NCI-H1105 (cell line): ENCODE measurements around the gene RIC1.
"Not testable (repeated sequence)": the region's sequence is repeated elsewhere in the genome, so short reads cannot be mapped to it uniquely, and the experiment has no call there.

Experiments used
- DNase-seq: peaks from one replicate; lab custom pipeline; 2025; lab: John Stamatoyannopoulos, UW

The RIC1 gene

DNA sequence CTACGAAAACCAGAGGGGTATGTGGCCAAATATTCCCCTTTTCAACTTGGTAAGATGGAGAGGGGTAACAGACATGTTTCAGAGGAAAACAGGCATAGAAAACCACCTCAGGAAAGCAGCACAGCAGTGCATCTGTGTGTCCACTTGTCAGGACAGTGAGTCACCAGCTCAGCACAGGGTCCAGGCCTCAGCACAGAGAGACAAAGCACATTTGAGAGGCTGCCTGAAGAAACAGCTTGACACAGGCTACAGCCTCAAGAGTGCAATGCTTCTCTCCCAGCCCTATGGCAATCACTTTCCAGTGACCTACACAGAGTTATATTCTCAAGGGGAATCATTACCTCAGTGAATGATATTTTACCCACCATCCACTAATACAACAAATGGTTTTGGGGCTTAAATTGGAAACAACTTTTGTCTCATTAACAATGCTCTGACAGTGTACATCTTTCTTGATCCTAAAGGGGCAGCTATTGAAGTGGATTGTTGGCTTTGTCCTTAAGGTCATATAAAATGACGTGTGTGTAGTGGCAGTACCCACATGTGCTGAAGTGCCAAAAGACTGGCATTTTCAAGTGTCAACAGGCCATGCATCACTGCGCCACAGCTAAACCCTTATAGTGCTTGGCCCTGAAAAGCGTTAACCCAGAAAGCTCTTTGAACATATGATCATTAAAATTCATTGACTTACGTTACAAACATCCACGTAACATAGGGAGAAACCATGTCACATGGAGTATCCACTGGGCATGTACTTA, 157.6 kb downstream of the RIC1 start:
- no peak for DNase-seq

DNA sequence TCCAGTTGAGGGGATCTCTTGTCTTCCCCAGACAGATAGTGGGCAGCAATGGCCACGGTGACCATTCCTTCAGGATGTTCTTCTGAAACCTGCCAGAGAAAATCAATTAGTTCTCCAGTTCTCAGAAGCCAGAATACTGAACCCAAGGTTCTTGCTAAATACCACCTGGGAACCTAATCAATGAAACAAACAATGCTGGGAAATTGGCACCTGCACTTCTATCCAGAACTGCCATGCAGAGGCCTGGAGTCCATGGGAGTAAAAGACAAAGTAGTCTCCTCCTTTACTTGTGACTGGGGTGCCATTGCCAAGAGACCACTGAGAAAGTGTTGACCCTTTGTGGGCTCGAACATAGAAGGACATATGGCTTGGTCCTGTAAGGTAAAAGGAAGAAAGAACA, 158.3 kb downstream of the RIC1 start:
- DNase-seq, result no peak

DNA sequence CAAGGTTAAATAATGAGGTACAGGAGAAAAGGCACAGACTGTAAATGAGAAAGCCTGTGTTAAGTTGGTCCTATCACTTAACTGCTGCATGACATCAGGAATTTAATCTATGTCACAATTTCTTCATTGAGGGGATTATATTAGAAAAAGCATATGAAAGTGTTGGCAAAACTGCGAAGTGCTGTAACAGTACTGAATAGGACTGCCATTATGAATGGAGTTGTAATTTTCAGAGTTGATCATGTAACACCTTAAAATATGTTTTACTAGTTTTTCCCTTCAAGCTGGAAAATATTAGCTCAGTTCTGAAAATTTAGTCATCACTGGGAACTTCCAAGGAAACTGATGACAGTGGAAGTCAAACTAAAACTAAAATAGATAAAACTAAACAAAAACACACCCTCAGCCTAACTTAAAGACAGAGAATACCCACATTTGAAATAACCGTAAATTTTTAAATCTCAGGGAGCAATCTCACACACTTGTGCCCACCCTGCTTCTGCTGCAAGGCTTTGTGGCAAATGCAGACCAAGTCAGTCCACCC, 158.9 kb downstream of the RIC1 start:
- DNase-seq, result no peak

DNA sequence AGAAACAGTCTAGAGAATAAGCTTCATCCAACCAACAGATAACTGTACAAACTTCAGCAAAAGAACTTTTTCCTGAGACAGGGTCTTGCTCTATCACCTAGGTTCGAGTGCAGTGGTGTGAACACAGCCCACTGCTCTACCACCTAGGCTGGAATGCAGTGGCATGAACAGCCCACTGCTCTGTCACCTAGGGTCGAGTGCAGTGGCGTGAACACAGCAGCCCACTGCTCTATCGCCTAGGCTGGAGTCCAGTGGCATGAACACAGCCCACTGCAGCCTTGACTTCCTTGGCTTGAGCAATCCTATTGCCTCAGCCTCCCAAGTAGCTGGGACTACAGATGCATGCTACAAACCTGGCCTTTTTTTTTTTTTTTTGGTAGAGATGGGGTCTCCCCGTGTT, 160.6 kb downstream of the RIC1 start:
- DNase-seq, result no peak

DNA sequence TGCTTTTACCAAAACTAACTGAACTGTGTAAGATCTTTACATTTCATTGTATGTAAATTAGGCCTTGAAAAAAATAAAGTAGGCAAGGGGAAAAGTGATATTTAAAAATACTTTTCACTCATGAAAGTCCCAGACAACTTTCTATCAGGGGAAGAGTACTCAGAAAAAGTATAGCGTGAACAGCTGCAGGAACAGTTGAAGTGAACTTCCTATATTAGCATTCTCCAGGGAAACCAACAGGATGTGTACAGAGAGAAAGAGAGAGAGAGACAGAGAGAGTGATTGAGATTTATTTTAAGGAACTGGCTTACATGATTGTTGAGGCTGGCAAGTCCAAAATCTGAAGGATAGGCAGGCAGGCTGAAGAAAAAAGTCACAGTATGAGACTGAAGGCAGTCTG, 162.0 kb downstream of the RIC1 start:
- no peak for DNase-seq

DNA sequence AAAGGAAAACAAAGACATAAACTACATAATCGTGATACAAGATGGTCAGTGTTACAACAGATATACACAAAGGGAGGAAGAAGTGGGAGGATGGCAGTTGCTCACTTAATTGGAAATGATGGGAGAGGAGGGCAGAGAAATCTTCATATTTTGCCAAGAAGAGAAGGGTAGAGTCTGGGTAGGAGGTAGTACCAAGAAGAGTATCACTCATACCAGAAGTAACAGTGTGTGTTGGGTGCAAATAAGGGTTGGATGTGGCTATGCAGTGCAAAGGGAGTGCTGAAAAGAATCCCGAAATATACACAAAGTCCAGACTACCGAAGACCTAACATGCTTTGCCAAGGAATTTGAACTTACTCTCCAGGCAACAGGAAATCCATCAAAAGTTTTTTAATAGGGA, 163.0 kb downstream of the RIC1 start:
- no peak for DNase-seq

DNA sequence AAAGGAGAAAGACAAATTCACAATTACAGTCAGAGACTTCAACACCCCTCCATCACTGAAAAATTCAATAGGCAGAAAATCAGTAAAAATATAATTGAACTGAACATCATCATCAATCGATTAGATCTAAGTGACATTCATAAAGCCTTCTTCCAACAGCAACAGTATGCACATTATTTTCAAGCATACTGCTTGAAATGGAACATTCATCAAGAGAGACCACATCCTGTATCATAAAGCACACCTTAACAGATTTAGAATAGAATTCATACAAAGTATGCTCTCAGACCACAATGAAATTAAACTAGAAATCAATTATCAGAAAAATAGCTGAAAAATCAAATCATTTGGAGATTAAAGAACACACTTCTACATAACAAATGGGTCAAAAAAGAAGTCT, 164.9 kb downstream of the RIC1 start:
- DNase-seq, result no peak

DNA sequence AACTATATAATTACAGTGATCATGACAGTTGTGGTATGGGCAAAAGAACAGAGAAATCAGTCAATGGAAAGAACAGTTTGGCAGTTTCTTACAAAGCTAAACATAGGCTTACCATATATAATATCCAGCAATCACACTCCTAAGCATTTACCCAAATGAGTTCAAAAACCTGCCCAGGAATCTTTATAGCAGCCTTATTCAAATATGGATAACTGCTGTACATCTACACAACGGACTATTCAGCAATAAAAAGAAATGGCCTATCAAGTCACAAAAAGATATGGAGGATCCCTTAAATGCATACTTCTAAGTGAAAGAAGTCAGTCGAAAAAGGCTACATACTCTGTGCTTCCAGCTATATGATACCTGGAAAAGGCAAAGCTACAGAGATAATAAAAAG, 167.4 kb downstream of the RIC1 start:
- no peak for DNase-seq

DNA sequence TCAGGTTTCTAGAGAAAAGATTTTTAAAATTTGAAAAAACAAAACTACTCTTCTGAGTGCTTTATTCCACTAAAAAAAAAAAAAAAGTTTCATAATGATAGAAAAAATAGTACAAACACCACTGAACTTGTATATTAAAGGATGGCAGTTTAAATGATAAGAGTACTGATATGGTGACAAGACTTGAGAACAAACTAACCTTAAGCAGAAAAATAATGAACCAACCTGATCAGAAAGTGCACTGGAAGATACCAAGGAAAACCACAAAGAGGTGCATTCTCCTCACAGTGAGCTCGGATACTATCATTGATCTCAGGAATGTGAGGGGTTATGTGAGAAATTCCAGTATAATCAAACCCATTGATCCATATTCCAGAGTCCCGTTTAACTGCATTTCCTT, 169.7 kb downstream of the RIC1 start:
- no peak for DNase-seq

DNA sequence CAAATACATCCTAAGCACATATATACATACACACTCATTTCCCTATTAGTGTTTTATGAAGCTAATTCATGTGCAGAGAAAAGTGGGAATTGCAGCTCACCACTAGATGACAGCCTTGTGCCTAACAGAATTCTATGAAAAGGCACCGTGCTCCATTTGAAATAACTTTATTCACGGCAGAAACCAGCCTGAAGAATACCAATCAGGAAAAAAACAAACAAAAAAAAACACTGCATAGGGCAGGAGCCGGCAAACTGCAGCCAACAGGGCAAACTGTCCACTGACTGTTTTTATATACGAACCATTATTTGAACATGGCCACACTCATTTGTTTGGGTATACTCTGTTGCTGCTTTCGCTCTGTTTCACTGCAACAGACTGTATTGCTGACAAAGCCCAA, 170.4 kb downstream of the RIC1 start:
- DNase-seq, result no peak

DNA sequence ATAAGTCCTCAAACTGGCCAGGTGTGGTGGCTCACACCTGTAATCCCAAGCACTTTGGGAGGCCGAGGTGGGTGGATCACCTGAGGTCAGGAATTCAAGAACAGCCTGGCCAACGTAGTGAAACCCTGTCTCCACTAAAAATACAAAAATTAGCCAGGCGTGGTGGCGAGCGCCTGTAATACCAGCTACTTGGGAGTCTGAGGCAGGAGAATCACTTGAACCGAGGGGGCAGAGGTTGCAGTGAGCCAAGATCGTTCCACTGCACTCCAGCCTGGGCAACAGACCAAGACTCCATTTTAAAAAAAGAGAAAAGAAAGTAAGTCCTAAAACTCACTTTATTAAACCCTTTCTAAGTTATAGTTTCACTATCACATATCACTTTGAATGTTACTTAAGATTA, 171.5 kb downstream of the RIC1 start:
- not testable (repeated sequence) for DNase-seq

DNA sequence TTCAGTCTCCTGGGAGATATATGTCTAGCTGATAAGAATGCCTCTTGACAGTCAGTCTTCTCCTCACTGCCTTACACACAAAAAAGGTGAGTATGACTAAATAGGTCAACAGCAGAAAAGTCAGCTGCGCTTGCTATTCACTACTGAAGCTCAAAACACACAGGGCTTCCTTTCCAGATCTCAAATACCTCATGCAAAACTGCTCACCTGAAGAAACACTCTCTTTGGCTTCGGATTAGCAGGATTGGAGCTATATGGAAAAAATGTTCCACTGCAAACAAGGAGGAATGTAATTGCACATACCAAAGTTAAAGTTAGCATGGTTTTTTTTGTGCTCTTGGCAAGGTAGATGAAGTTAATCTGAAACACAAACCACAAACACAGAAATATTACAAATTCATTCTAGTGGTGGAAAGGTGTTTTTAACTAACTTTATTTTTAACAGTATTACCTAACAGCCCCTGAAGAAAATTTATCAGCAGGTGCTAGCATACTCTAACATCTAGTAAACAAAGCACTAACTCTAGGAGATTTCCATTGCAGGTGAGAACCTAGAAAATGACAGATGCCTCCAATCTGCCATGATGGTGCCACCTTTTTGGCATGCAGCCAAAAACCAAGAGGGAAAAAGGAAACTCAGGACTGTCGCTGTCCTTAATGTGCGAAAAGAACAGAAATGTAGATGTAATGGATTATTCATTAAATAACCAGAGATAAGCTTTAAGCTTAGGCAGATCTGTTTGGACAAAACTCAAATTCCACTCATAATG, 172.2 kb downstream of the RIC1 start:
- DNase-seq, result peak; percentile 44

DNA sequence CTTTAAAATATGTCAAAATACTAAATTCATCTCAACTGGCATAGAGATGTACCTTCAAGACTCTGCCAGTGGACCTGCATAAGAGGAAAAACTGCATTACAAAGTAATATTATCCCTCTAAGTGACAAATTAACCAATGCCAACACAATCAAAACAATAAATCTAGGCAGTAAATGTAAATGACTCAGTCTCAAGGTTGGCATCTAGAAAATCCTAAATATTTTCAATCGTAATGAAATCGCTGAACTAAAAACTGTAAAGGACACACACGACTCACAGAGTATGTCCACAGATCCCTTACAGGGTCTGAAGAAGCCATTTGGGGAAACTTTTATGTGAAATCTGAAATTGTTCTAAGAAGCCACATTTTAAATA, 172.8 kb downstream of the RIC1 start:
- no peak for DNase-seq

DNA sequence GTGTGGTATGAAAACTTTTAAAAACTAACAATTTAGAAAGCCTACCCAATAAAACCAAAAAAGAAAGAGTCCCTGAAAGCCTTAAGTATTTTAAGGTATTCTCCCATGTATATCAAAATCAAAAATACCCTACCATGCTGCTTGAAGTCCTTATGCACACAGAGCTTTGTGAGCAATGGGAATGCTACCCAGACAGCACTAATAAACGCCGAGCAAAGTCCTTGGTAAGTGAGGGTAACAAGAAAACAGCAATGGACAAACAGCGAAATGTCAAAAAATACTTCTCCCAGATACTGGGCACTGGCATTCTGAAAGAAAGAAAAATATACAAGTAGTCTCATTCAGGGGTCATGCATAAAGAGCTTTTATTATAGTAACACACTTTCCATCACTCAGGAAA, 176.6 kb downstream of the RIC1 start:
- DNase-seq, result no peak

DNA sequence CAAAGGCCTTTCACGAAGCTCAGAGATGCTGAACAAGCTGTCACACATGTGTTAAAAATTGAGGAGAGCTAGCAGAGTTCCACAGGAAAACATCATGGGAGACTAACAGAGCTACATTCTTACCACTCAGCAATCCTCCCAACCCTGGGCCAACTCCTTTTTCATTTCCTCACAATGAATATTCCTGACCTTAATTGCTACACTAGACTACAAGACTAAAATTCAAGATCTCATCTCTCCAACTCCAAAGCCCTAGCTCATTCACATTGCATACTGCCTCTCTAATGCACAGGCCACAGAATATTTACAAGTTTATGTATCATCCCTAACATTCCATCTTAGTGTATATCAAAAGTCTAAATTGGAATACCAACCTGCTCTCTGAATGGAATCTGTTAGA, 182.8 kb downstream of the RIC1 start:
- DNase-seq, result no peak

DNA sequence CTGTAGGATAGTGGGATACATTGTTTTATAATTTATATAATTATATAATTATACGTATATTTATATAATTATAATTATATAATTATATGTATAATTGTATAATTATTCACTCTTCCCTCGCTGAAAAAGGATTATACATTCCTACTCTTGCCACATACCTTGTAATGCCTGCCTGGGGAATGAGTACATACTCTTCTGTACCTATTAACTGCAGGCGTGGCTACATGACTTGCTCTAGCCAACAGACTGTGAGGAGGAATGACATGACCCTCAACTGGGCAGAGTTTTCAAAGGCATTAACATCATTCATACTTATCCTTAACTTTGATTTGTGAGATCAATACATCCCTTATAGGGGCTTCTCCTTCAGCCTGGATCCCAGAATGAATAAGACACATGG, 184.9 kb downstream of the RIC1 start:
- DNase-seq, result no peak

DNA sequence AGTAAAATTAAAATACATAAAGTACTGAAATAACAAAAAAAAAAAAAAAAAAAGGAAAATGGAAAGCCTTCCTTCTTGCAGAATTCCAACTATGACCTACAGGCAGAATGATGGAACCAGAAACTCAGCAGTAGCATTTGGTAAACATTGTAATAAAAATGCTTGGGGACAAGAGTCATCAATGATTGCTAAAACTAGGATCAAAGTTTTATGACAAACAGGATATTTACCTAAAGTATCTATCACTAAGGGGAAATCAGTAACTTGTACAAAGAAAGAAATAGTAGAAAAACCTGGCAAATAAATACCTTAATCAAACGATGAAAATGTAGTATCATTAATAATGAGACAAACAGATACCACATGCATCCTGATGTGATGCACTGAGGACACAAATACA, 186.6 kb downstream of the RIC1 start:
- DNase-seq, result no peak

DNA sequence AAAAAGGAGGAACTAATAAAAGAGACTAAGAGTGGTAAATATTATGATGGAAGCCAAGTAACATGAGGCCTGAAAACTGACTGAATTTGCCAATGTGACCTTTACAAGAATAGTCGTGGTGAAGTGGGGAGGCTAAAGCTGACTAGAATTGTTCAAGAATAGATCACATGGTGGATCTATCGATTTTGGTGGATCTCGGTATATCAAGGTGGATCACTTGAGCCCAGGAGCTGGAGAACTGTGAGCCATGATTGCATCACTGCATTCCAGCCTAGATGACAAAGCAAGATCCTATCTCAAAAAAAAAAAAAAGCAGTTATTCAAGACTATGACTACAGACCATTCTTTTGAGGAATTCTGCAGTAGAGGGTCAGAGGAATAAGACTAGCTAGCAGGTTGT, 189.0 kb downstream of the RIC1 start:
- no peak for DNase-seq

DNA sequence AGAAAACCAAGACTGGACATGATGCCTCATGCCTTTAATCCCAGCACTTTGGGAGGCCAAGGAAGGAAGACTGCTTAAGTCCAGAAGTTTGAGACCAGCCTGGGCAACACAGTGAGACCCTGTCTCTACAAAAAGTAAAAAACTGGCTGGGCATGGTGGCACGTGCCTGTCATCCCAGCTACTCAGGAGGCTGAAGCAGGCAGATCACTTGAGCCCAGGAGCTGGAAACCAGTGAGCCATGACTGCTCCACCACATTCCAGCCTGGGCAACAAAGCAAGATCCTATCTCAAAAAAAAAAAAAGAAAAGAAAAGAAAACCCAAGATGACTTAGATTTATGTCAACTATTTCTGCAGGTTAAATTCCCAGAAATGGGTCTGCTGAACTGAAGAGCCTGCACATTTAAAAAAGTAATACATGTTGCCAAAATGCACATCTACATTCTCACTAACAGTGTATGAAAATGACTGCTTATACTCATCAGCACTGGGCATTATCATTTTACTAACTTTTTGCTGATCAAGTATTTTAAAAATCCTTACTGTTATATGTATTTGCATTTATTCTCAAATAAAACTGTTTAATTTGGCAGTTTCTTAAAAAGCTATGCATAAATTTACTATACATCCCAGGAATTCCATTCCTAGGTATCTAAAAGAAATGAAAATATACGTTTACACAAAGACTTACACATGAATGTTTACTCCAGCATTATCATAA, 189.7 kb downstream of the RIC1 start:
- DNase-seq, result no peak

DNA sequence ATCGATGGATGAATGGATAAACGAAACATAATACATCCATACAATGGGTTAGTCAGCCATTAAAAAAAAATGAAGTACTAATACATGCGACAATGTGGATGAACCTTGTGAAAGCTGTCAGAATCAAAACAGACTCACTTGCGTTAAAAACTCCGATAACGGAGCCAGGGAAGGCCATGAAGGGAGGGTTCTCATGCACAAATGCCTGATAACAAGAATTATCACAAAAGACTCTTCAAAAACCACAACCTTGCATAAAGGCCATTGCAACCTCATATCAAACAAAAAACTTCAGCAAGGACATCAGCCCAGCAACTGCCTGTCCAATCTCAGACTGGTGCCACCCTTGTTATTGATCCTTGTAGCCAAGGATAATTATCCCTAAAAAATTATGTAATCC, 190.3 kb downstream of the RIC1 start:
- no peak for DNase-seq

DNA sequence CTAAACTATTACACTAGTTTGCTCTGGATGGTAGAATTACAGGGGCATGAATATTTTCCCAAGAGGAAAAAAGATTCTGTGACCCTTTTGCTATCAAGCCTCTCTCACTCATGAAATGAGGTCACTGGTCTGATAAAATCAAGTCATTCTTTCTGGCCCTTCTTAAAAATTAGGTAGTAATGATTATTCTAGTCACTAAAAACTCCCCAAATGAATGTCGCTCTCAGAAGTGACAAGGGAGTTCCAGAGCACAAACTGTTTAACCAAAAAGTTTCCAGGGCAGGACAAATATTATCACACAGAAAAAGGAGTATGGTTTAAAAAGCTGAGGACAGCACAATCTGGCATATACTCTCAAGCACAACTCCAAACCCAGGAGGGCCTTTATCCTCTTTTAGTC, 191.5 kb downstream of the RIC1 start:
- no peak for DNase-seq

DNA sequence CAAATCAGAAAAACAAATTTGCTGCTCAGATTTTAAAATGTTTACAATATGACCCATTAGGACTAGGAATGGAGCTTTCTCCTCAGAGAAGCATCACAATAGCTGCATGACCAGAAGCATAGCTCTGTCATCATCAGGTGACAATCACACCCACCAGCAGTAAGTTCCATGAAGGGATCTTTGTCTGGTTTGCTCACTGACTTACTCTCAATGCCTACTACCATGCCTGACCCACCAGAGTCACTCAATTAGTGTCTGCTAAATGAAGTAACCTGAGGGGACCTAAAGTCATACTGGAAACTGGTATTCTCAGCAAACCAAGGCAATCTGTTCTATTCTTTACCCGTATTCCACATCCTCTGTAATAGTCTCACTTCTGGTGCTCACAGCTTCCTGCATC, 196.3 kb downstream of the RIC1 start:
- no peak for DNase-seq
